GM19099 (cell line): ENCODE measurements around the gene SORBS1.

ENCODE experiments used
- POLR2A ChIP-seq: IDR thresholded peaks from 3 replicates; pipeline ENCODE4 v1.6.1; 2011; ENCODE audit warnings: low read depth; ENCODE audit not compliant: insufficient read length; ENCODE audit errors: extremely low read depth

SORBS1 gene

DNA sequence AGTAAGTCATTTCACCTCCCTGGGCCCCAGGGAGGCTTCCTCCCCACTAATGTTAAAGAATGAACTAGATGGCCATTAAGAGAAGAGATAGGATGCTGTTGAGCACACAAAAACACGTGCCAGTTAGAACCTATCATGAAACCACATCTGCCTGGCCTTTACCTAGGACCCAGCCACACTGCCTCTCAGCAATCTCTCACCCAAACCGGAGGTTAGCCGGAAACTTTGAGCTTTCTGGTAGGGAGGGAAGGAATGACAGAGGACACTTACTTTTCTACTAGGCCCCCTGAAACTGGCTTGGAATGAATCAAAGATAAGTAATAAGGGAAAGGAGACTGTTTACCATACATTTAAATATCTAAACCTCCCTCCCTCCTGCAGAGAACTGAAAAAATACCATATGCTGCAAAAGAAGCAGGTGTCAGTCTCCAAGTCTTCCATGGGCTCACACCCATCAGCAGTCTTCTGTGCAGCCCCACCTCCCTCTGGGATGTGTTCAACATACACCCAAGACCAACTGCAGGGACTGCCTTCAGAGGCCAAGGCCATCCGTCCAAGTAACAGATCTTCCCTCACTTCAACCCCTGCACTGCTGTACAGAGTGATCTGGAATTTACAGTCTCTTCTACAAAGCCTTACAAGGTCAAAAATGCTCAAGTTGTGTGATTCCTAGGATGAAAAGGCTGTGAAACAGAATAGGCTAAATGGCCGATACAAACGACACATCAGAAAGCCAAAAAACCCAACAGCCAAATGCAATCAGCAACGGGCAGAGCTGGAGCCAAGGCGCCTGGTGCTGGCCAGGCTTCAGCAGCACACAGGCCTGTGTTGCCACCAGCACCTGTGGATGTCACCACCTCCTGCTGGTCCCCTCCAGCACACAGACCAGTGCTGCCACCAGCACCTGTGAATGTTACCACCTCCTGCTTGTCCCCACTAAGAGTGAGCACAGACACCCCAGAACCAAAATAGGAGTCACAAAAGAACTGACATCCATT, 42.4 kb downstream of the SORBS1 start:
- no peak for TF ChIP-seq POLR2A

DNA sequence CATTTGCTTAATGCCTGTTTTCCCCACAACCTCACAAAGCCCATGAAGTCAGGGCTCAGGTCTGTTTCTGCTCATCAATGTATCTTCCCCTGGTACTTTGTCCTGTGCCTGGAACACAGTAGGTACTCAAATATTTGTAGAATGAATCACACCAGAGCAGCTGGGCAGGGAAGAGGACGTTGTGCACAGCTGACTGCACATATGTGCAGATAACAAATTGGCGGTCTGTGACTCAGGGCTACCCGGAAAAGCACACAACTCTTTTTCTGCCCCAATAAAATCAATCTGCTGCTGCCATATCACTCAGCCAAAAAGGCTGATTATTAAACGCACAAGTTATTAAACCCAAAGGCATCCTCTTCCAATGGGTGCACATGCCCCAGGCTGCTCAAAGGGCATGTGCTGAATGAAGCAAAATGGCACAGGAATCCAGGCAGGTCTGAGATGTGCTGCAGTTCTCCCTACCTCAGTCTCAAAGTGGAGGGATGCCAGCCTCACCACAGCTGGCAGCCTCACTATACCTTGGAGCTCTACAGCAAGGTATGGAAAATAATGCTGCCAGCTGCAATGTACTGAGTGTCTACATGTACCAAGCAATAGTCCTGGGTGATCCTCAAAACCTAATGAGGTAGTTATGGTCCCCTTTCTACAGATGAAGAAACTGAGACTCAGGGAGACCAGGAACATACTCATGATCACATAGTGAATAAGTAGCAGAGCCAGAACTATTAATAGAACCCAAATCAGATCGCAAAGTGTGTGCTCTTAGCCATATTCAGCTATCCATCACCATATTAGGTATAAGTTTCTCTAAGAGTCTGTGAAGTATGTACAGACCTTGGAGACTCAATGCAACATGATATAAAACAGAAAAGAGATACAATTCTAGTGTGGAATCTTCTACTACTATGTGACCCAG, 43.4 kb downstream of the SORBS1 start:
- TF ChIP-seq POLR2A: no peak

DNA sequence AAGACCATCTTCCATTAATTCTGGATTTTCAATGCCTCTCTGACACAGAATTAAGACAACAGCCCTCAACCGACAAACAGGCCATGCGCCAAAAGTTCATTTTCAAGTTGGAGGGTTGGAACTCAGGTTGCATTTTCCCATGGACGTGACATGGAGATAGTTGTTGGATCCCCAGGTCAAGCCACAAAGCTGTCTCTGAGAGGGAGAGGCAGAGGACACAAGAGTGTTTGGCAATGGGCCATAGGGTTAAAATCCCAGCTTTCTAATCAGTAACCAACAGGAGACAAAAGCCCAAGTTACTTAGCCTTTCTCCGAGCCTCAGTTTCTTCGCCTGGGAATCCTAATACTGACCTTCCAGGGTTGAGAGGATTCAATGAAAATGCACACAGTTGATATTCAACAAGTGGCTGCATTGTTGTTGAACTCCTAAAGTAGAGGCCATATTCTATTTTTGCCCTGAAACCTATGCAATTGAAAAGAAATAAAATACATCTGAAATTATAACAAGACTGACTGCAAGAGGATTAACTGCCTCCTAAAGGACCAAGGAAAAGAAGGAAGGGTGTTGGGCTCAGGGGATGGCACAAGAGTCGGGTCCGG, 44.3 kb downstream of the SORBS1 start:
- no peak for TF ChIP-seq POLR2A

DNA sequence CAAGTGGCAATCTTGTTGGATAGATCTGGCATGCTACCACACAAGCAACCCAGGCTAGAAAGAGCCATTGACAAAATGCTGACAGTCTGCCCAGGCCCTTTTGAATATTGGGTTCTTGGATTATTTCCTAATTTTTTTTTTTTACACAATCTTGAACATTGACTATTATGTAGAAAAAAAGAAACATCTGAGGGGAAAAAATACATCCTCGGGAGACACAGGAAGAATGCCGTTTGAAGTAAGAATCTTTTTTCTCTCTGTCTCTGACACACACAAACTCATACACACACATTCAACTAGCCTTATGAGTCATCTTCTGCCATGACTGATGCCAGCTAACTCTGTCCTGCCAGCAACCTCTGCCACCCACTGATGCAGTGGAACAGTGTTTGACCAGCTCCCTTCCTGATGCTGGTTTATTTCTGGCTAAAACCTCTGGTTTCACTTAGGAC, 47.2 kb downstream of the SORBS1 start:
- TF ChIP-seq POLR2A: no peak

DNA sequence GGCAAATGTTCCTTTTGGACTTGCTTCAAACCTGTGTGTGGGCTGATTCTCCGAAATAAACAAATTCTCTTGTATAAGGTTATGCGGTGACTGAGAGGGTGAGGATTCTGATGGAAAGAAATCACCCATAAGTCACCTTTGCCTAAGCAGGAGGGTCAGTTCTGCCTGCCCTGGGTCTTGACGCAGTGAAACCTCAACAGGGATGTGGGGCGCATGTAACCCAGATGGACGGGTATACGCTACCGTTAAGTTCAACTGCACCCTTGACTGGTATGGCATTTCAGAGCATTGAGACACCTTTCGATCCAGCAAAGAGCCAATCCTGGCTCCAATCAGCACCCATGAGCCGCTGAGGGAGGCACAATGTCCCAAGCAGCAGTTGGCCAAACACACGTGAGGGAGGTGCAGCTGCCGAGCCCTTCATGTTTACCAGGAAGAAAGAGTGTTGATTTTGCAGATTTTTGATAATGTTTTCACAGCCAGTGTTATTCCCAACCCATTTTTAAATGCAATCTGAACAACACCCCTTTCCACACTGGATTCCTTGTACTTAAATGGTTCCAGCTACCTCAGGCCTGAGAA, 48.1 kb downstream of the SORBS1 start:
- TF ChIP-seq POLR2A: no peak

DNA sequence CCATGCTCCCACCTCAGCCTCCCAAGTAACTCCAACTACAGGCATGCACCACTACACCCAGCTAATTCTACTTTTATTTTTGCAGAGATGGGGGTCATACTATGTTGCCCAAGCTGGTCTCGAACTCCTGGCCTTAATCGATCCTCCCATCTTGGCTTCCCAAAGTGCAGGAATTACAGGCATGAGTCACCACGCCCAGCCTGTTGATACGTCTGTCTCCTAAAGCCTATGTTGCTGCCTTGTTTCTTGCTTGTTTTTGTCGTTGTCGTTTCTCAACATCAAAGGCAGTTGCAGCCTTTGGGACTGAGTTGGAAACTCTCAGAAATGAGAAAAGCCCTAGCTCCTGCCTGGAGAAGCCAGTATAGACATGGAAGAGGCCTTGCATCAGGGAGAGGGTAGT, 49.9 kb downstream of the SORBS1 start:
- TF ChIP-seq POLR2A: no peak

DNA sequence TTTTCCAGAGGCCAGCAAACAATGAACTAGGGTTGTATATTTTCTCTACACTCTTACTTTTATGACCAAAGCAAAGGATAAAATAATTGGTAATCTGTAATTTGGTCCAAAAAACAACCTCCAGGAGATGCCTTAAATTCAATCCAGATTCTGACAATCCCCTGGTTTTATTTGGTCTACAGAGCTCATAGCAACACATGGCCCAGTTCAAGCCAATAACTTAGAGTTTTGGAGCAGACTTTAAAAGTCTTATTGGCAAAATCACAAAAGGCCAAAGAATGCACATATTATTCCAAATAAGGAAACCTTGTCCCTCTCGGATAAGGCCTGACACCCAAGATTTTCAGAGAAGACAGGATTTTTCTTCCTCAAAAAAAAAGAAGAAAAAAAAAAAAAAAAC, 51.9 kb downstream of the SORBS1 start:
- TF ChIP-seq POLR2A: no peak

DNA sequence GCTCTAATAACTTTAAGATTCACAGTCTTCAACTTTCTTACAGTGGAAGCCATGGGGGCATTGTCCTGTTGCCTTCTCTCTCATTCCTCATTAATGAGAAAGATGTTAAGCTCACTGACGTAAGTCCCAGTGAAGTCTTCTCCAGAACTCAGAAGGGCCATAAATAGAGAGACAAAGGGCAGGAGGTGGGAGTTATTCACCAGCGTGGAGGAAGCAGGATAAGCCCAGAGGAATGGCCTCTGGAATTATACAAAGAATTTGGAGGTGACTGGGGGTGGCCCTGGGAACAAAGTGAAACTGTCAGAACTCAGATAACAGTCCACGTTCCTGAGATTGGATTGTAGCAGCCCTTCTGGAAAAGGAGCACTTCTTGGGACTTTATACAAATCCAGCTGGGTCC, 52.4 kb downstream of the SORBS1 start:
- no peak for TF ChIP-seq POLR2A

DNA sequence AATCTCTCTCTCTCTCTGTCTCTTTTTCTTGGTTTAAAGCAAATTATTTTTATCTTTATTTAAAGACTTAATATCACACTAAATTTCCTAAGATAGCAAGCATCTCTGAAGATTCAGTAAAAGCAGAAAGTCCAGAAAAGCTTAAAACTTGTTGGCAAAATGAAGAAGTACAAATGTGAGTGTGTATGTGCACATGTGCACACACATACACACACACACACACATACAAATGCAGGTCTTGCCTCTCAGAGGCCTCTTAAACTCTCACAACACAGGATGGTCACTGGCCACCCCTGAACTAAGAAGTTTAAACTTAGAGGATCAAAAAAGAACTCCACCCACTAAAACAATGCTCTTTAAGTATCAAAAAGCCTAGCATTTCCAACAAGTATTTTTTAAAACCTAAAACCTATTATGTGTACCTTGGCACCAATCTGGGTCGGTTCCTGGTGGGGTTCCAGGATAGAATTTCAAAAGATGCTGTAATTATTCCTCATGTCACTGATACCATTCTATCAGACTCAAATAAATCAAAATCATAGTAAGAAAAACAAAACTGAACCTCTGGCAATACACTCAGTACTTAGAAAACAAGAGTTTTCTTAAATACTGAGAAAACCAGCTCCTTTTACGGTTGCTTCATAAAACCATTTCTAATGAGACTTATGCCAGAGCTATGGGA, 55.0 kb downstream of the SORBS1 start:
- TF ChIP-seq POLR2A: no peak

DNA sequence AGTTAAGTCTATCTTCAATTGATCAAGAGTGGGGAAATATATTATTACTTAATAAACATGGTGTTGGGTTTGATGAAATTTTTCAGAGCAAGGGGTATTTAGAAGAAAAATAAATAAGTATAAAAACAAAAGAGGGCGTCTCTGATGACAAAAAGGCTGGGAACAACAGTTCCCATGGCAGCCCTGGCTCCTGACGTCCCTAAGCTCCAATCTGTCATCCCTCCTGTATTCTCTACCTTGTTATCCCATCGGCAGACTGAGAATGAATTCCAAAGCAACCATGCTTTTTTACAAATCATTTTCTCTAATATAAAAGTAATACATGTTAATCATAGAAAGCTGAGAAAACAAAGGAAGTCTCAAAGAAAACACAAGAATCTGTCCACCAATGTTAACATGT, 55.5 kb downstream of the SORBS1 start:
- TF ChIP-seq POLR2A: no peak

DNA sequence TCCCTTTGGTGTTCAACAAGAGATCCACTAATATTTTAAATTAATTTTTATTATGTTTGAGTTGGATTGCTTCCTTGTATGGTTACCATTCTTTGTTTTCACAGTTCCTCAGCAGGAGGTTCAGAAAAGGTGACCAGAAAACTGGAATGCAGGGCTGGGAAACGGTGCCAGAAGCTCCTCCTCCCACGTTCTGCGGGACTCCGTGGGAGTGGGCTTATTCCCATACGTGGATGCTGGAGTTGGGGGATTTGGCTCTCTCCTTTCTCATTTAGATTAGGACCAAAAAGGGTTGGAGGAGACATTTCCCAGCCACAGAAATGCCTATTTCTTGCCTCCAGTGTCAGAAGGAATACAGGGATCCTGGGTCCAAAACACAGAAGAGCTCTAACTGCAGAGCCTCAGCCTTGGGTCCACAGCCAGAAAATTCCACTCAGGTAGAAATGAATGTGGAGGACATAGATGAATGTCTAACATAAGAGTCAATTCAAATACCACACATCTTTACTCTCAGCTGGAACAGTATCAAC, 56.0 kb downstream of the SORBS1 start:
- TF ChIP-seq POLR2A: no peak

DNA sequence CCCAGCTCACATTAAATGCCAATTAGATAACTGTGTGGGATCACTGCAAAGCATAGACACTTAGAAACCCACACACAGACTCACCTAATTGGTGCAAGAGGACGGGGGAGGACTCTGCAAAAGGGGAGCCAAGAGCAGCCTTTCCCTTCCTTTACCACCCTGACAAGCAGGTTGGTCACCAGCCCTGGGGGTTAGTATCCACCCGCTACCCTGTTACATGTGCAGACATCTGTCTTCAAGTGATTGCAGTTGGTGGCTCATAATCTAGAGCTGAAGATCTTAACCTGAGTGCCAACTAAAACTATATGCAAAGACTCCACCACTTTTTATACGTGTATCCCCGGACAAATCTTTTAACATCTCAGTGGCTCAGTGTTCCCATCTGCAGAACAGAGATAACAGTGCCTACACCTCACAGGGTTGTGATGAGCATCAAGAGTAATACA, 56.9 kb downstream of the SORBS1 start:
- no peak for TF ChIP-seq POLR2A

DNA sequence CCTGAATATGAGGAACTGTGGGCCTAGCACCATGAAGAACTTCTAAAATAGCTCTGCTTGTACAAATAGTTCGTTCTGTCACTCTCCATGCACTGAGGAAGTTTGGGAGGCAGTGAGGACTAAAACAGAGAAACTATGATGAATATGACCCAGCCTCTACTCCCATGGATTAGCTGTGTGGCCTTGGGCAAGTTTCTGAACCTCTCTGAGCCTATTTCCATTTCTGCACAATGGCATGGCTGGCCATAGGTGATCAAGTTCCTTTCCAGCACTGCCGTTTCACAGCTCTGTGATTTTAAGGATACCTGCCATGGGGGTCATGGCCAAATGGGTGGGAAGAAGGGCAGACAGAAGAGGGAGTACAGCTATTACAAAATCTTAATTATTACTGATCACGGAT, 57.6 kb downstream of the SORBS1 start:
- TF ChIP-seq POLR2A: no peak

DNA sequence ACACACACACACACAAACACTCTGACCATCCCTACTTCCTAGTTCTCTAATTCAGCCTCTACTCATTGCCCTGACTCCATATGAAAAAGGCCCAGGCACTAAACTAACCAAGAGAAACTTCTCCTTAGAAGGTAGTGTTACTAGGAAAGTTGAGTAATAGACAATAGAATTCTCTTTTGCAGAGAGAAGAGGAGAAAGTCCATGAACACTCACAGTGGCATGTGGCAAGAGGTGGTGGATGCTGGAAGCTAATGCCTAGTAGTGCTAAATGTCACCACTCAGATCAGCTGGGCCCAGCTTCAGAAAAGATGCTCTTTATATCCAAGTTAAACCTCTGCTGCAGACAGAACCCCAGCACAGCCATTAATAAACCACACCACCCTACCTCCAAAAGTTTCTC, 58.2 kb downstream of the SORBS1 start:
- no peak for TF ChIP-seq POLR2A

DNA sequence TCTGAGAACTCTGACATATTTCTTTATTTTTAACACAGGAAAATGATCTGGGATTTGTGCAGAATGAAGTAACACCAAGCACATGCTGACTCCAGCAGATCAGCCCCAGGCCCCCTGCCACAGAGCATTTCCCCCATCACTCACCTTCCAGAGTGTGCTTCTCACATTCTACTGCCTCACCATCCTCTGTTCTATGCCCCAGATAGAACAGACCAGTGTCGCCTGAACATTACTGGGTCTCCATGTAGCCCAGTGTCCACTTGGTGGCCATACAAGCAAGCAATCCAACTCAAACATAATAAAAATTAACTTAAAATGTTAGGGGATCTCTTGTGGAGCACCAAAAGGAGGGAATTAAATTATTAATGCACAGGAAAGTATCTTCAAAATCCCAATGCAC, 58.8 kb downstream of the SORBS1 start:
- no peak for TF ChIP-seq POLR2A
